ENCODE data around the gene DCLK2.

The DCLK2 gene

GRCh38 chr4:150069353-150069752 is 8.9 kb upstream of the DCLK2 start:
- DNase-seq (ENCODE audit: low read depth): no peak

GRCh38 chr4:150070464-150071170 is 7.6 kb upstream of the DCLK2 start:
- peak; percentile 59 for DNase-seq (ENCODE audit: low read depth)

GRCh38 chr4:150072471-150072870 is 5.8 kb upstream of the DCLK2 start:
- no peak for DNase-seq (ENCODE audit: low read depth)

GRCh38 chr4:150072906-150073714 is 5.1 kb upstream of the DCLK2 start:
- peak; percentile 95 for DNase-seq (ENCODE audit: low read depth)

- DNase-seq (ENCODE audit: low read depth): no peak
Observed at GRCh38 chr4:150074064-150074463, 4.2 kb upstream of the DCLK2 start.

GRCh38 chr4:150078579-150079080 is 385 bp downstream of the DCLK2 start:
- no peak for DNase-seq (ENCODE audit: low read depth)

GRCh38 chr4:150079081-150079581 is 886 bp downstream of the DCLK2 start:
- no peak for DNase-seq (ENCODE audit: low read depth)

GRCh38 chr4:150080337-150080736 is 2.1 kb downstream of the DCLK2 start:
- no peak for DNase-seq (ENCODE audit: low read depth)

GRCh38 chr4:150080875-150081274 is 2.6 kb downstream of the DCLK2 start:
- no peak for DNase-seq (ENCODE audit: low read depth)

GRCh38 chr4:150082241-150082640 is 4.0 kb downstream of the DCLK2 start:
- no peak for DNase-seq (ENCODE audit: low read depth)

- no peak for DNase-seq (ENCODE audit: low read depth)
Observed at GRCh38 chr4:150087006-150087405, 8.8 kb downstream of the DCLK2 start.

GRCh38 chr4:150089732-150090131 is 11.5 kb downstream of the DCLK2 start:
- no peak for DNase-seq (ENCODE audit: low read depth)

GRCh38 chr4:150090836-150091235 is 12.6 kb downstream of the DCLK2 start:
- DNase-seq (ENCODE audit: low read depth): no peak

GRCh38 chr4:150094676-150095075 is 16.4 kb downstream of the DCLK2 start:
- no peak for DNase-seq (ENCODE audit: low read depth)

GRCh38 chr4:150096625-150097024 is 18.4 kb downstream of the DCLK2 start:
- no peak for DNase-seq (ENCODE audit: low read depth)

GRCh38 chr4:150098214-150098613 is 20.0 kb downstream of the DCLK2 start:
- peak; percentile 8 for DNase-seq (ENCODE audit: low read depth)

GRCh38 chr4:150104404-150105027 is 26.3 kb downstream of the DCLK2 start:
- DNase-seq (ENCODE audit: low read depth): no peak

GRCh38 chr4:150106886-150107285 is 28.6 kb downstream of the DCLK2 start:
- no peak for DNase-seq (ENCODE audit: low read depth)

- DNase-seq (ENCODE audit: low read depth): no peak
Observed at GRCh38 chr4:150108691-150109090, 30.4 kb downstream of the DCLK2 start.

- DNase-seq (ENCODE audit: low read depth): no peak
Observed at GRCh38 chr4:150114641-150115040, 36.4 kb downstream of the DCLK2 start.

- no peak for DNase-seq (ENCODE audit: low read depth)
Observed at GRCh38 chr4:150115851-150116250, 37.6 kb downstream of the DCLK2 start.

GRCh38 chr4:150116506-150116905 is 38.3 kb downstream of the DCLK2 start:
- DNase-seq (ENCODE audit: low read depth): no peak

GRCh38 chr4:150117094-150117493 is 38.8 kb downstream of the DCLK2 start:
- DNase-seq (ENCODE audit: low read depth): no peak
